Endodermal cell (in vitro differentiated cells): ENCODE data around the gene KCNJ11. TPM values are rescaled to one million over a fixed set of nuclear protein-coding genes. Genes with fewer than 3 reads are reported as not detected.

Experiments used
- DNase-seq: peaks from one replicate; pipeline ENCODE4 v3.0.0-alpha.2; 2017
- H3K27ac ChIP-seq: 2 replicates; pipeline ENCODE4 v1.5.1; 2013; ENCODE audit warnings: mild to moderate bottlenecking, low read depth, low read length, moderate library complexity
- H3K27me3 ChIP-seq: 2 replicates; pipeline ENCODE4 v1.6.1; 2013; ENCODE audit warnings: mild to moderate bottlenecking, low read length, moderate library complexity; ENCODE audit not compliant: insufficient read depth, control insufficient read depth, poor library complexity, severe bottlenecking
- H3K36me3 ChIP-seq: 2 replicates; pipeline ENCODE4 v1.7.0; 2013; ENCODE audit warnings: mild to moderate bottlenecking, low read length, moderate library complexity; ENCODE audit not compliant: control insufficient read depth, insufficient read depth
- H3K4me1 ChIP-seq: one replicate; pipeline ENCODE4 v1.7.0; 2013; ENCODE audit warnings: low read length; ENCODE audit not compliant: control insufficient read depth, insufficient read depth
- H3K4me3 ChIP-seq: 2 replicates; pipeline ENCODE4 v1.5.1; 2013; ENCODE audit warnings: mild to moderate bottlenecking, low read length, moderate library complexity
- H3K9ac ChIP-seq: 2 replicates; pipeline ENCODE4 v1.6.1; 2013; ENCODE audit warnings: mild to moderate bottlenecking, low read length, moderate library complexity; ENCODE audit not compliant: poor library complexity, severe bottlenecking; ENCODE audit errors: extremely low read depth
- H3K9me3 ChIP-seq: 2 replicates; pipeline ENCODE4 v1.6.1; 2013; ENCODE audit warnings: mild to moderate bottlenecking, low read length, moderate library complexity; ENCODE audit not compliant: control insufficient read depth
- H3K27ac Mint-ChIP-seq: 2 replicates; pipeline ENCODE4 v1.8.0; 2020; ENCODE audit warnings: mixed read lengths
- H3K27me3 Mint-ChIP-seq: 2 replicates; pipeline ENCODE4 v1.8.0; 2021; ENCODE audit warnings: mild to moderate bottlenecking, mixed read lengths; ENCODE audit not compliant: insufficient read depth
- H3K36me3 Mint-ChIP-seq: 2 replicates; pipeline ENCODE4 v1.8.0; 2020; ENCODE audit warnings: low read depth, mixed read lengths
- H3K4me1 Mint-ChIP-seq: 2 replicates; pipeline ENCODE4 v1.8.0; 2020; ENCODE audit warnings: mixed read lengths
- H3K4me3 Mint-ChIP-seq: 2 replicates; pipeline ENCODE4 v1.8.0; 2020; ENCODE audit warnings: mild to moderate bottlenecking, moderate library complexity, mixed read lengths
- H3K9me3 Mint-ChIP-seq: 2 replicates; pipeline ENCODE4 v1.8.0; 2020; ENCODE audit warnings: mild to moderate bottlenecking, mixed read lengths
- whole genome bisulfite sequencing, 2 experiments: methylation state at CpG; one replicate each; pipeline versions ENCODE4 v1.1.5 to v1.1.7; 2013; ENCODE audit warnings: missing lambda C conversion rate in 2 of 2, mixed read lengths in 1 of 2; ENCODE audit not compliant: insufficient coverage in 1 of 2, insufficient read length in 1 of 2; 5-methylcytosine and 5-hydroxymethylcytosine counted together
- total RNA-seq, 2 donors: library from RNA; stranded (reverse); fragmentation: NEBNext Ultra II Directional in 1 of 2; extraction: Animal tissue kit (Norgen Biotek cat#: 25700) in 1 of 2; gene quantifications; 2 replicates in 1 of 2; 3 replicates in 1 of 2; pipeline ENCODE4 v1.2.1, GENCODE V29; 2021
- TF ChIP-seq, protein P1 (sequence below): fragments of 200-600 bp; sonication (generic); conservative IDR thresholded peaks from 2 replicates; pipeline ENCODE4 v1.5.0; 2021; ENCODE audit warnings: antibody characterized with exemption, mild to moderate bottlenecking

The KCNJ11 gene
- total RNA-seq, 2 donors from 2014 or later: 2.2 to 5.3 TPM

DNA sequence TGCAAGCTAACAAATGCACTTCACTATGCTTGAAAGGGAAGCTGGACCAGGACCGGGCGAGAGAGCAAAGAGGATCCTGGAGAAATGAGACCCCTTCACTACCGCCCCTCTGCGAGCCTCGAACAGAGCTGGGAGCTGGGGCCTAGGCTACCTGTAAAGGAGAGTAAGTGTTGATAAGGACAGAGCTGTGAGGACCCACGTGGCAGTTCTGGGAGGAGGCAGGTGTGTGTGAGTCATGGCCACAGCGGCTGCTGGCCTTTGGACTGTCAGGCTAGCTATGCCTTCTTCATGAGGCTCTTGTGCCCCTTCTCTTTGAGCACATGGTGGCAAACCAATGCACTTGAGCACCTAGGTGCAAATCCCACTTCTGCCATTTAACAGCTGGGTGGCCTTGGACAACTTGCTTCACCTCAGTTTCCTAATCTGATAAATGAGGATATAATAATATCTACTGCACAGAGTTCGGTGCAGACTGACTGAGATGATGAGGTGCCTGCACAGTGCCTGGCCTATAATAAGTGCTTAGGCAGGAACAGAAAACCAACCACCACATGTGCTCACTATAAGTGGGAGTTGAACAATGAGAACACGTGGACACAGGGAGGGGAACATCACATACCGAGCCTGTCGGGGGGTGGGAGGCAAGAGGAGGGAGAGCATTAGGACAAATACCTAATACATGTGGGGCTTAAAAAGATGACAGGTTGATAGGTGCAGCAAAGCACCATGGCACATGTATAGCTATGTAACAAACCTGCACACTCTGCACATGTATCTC lies 35.3 kb upstream of the KCNJ11 start:
- no peak overlapping the region for H3K27ac ChIP-seq
- Mint-ChIP-seq H3K27ac (no peak overlapping the region), H3K4me1 (peaks cover 15% of the 10 kb centered on the region), H3K9me3 (no peaks in the 10 kb centered on the region), H3K36me3 (no peaks in the 10 kb centered on the region), H3K4me3 (no peak overlapping the region), H3K27me3 (peaks cover 29% of the 10 kb centered on the region)
- no peak overlapping the region for H3K9ac ChIP-seq
- TF ChIP-seq, protein P1, sequence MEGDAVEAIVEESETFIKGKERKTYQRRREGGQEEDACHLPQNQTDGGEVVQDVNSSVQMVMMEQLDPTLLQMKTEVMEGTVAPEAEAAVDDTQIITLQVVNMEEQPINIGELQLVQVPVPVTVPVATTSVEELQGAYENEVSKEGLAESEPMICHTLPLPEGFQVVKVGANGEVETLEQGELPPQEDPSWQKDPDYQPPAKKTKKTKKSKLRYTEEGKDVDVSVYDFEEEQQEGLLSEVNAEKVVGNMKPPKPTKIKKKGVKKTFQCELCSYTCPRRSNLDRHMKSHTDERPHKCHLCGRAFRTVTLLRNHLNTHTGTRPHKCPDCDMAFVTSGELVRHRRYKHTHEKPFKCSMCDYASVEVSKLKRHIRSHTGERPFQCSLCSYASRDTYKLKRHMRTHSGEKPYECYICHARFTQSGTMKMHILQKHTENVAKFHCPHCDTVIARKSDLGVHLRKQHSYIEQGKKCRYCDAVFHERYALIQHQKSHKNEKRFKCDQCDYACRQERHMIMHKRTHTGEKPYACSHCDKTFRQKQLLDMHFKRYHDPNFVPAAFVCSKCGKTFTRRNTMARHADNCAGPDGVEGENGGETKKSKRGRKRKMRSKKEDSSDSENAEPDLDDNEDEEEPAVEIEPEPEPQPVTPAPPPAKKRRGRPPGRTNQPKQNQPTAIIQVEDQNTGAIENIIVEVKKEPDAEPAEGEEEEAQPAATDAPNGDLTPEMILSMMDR: no peak
- H3K36me3 ChIP-seq: no peaks in the 10 kb centered on the region
- H3K27me3 ChIP-seq: no peaks in the 10 kb centered on the region
- peaks cover 1% of the 10 kb centered on the region for H3K4me1 ChIP-seq
- no peak for DNase-seq
- H3K4me3 ChIP-seq: no peak overlapping the region
- WGBS, 2 experiments: 80 to 87% methylated on average over 1 to 11 of the region's 11 CpGs
- H3K9me3 ChIP-seq: no peaks in the 10 kb centered on the region

DNA sequence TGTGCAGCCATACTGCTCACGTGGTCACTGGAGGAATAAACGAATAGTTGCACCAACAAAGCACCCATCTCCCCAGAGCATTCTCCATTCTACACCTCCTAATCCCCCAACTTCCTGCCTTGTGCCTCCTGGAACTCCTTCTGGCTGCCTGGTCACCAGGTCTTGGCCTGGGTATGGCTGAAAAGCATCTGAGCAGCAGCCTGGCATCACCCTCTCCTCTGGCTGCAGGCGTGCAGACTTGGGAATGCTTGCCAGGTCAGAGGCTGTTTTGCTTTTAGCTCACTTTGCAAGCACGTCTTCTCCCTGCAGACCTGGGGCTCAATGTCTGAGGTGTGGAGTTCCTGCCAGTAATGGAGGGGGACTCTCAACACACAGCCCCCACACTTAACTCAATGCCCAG lies 33.3 kb upstream of the KCNJ11 start:
- Histone ChIP-seq H3K4me3 (no peak overlapping the region), H3K36me3 (no peaks in the 10 kb centered on the region), H3K27me3 (no peaks in the 10 kb centered on the region), H3K9ac (no peak overlapping the region), H3K27ac (no peak overlapping the region), H3K9me3 (no peaks in the 10 kb centered on the region), H3K4me1 (peaks cover 6% of the 10 kb centered on the region)
- no peak for DNase-seq
- Mint-ChIP-seq H3K4me1 (peaks cover 21% of the 10 kb centered on the region), H3K27me3 (peaks cover 28% of the 10 kb centered on the region), H3K27ac (no peak overlapping the region), H3K9me3 (no peaks in the 10 kb centered on the region), H3K36me3 (no peaks in the 10 kb centered on the region), H3K4me3 (no peak overlapping the region)
- TF ChIP-seq, protein P1: no peak
- 74 to 76% methylated on average over 3 to 4 of the region's 4 CpGs for WGBS, 2 experiments

DNA sequence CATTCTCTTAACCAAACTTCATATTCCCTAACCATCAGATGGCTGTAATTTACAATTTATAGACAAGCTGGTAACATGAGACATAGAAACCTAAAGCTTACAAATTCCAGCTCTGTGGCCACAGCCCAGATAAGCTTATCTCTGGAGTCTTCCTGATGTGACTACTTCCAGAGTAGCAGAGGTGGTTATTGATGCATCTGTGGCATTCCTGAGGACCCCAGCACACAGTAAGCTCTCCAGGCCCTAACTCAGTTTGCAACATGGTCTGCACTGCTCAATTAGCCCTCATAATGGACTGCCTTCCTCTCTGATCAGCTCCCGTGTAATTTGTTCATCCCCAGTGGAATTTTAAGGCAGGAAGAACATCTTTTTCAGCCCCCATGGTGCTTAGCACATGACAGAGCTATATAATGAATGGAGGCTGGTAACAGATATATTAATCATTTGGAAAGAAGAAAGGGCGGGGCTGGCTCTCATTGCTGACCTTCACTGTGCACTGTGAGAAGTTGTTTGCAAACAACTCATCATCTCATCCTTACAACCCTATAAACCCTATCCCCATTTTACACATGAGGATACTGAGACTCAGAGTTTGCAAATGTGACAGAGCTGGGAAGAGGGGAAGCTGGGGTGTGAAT lies 30.1 kb upstream of the KCNJ11 start:
- H3K4me1 ChIP-seq: peaks cover 6% of the 10 kb centered on the region
- no peak for DNase-seq
- H3K9me3 ChIP-seq: no peaks in the 10 kb centered on the region
- no peak overlapping the region for H3K9ac ChIP-seq
- no peak overlapping the region for H3K27ac ChIP-seq
- TF ChIP-seq, protein P1: no peak
- Mint-ChIP-seq H3K4me3 (no peak overlapping the region), H3K27me3 (peaks cover 26% of the 10 kb centered on the region), H3K9me3 (no peaks in the 10 kb centered on the region), H3K27ac (no peak overlapping the region), H3K4me1 (peaks cover 21% of the 10 kb centered on the region), H3K36me3 (no peaks in the 10 kb centered on the region)
- H3K4me3 ChIP-seq: no peak overlapping the region
- 84% methylated on average over 1 of the region's 2 CpGs; no CpG with 5 or more reads in 1 of the 2 experiments for WGBS, 2 experiments
- no peaks in the 10 kb centered on the region for H3K36me3 ChIP-seq
- no peaks in the 10 kb centered on the region for H3K27me3 ChIP-seq
